Endothelial cell (in vitro differentiated cells): Measurements from ENCODE around the gene RASAL3. TPM values are rescaled to one million over a fixed set of nuclear protein-coding genes. Genes with fewer than 3 reads are reported as not detected.

ENCODE experiments used
- DNase-seq: peaks from one replicate; pipeline ENCODE4 v3.0.0; 2021; ENCODE audit warnings: low spot score
- H3K27ac Mint-ChIP-seq: one replicate; pipeline ENCODE4 v1.8.0; 2021; ENCODE audit warnings: mixed read lengths, inconsistent platforms; ENCODE audit not compliant: unreplicated experiment
- H3K27me3 Mint-ChIP-seq: one replicate; pipeline ENCODE4 v1.8.0; 2021; ENCODE audit warnings: mild to moderate bottlenecking, moderate library complexity, mixed read lengths, inconsistent platforms; ENCODE audit not compliant: unreplicated experiment
- H3K36me3 Mint-ChIP-seq: one replicate; pipeline ENCODE4 v1.8.0; 2021; ENCODE audit warnings: mild to moderate bottlenecking, low read depth, mixed read lengths, inconsistent platforms; ENCODE audit not compliant: unreplicated experiment
- H3K4me1 Mint-ChIP-seq: one replicate; pipeline ENCODE4 v1.8.0; 2021; ENCODE audit warnings: mild to moderate bottlenecking, mixed read lengths, inconsistent platforms; ENCODE audit not compliant: unreplicated experiment
- H3K4me3 Mint-ChIP-seq: one replicate; pipeline ENCODE4 v1.8.0; 2021; ENCODE audit warnings: mild to moderate bottlenecking, mixed read lengths, inconsistent platforms; ENCODE audit not compliant: unreplicated experiment
- H3K9me3 Mint-ChIP-seq: one replicate; pipeline ENCODE4 v1.8.0; 2021; ENCODE audit warnings: mixed read lengths, inconsistent platforms; ENCODE audit not compliant: unreplicated experiment
- CTCF ChIP-seq: fragments of 200-600 bp; sonication (generic); IDR thresholded peaks from one replicate; pipeline ENCODE4 v1.5.0; 2021; ENCODE audit warnings: antibody characterized with exemption; ENCODE audit not compliant: unreplicated experiment
- total RNA-seq: library from RNA; stranded (reverse); fragmentation: NEBNext Ultra II Directional; extraction: Animal tissue kit (Norgen Biotek cat#: 25700); gene quantifications from one replicate; pipeline ENCODE4 v1.2.1, GENCODE V29; 2021; ENCODE audit not compliant: unreplicated experiment

The RASAL3 gene
- total RNA-seq, 1 donor from 2014 or later: 1.5 TPM

- Mint-ChIP-seq H3K27me3 (peaks cover 24% of the 10 kb centered on the region), H3K9me3 (no peaks in the 10 kb centered on the region), H3K4me1 (peaks cover 30% of the 10 kb centered on the region), H3K27ac (peak overlapping the region; percentile 96), H3K4me3 (peak overlapping the region; percentile 99), H3K36me3 (peaks cover 24% of the 10 kb centered on the region)
- peak; percentile 96 for DNase-seq
- TF ChIP-seq CTCF: no peak
Measured at GRCh38 chr19:15432629-15433518, 31.5 kb downstream of the RASAL3 start.

- DNase-seq: no peak
- Mint-ChIP-seq H3K27me3 (peaks cover 29% of the 10 kb centered on the region), H3K9me3 (no peaks in the 10 kb centered on the region), H3K27ac (peak overlapping the region; percentile 90), H3K4me1 (peaks cover 30% of the 10 kb centered on the region), H3K36me3 (peaks cover 28% of the 10 kb centered on the region), H3K4me3 (peak overlapping the region; percentile 97)
- no peak for TF ChIP-seq CTCF
Measured at GRCh38 chr19:15432018-15432494, 32.3 kb downstream of the RASAL3 start.

DNA sequence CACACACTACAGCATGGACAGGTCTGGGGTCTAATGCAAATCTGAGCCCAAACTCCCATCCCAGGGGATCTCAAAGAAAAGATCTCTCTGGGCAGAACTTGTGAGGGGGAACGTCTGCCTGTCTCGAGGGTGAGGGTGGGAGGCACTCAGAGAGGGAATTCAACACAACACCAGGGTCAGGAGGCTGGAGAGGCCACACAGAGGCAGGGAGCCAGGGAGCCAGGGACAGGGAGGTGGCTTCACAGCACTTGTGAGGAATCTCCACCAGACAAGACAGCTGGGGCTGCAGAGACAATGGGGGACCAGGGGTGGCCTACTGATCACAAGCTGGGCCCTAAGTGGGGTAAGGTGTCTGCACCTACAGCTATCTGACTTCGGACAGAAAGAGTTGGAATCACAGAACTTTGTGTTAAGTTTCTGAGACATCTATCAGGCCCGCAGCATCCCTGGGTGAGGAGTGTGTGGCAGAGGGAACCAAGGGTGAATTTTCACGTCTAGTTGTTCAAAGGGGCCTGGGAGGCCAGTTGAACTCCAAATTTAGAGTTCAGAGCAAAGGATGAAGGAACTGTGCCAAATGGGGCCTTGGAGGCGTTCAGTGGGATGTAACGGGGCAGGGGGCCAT, 32.8 kb downstream of the RASAL3 start:
- H3K4me1 Mint-ChIP-seq: peaks cover 30% of the 10 kb centered on the region
- H3K36me3 Mint-ChIP-seq: peaks cover 30% of the 10 kb centered on the region
- TF ChIP-seq CTCF: no peak
- H3K9me3 Mint-ChIP-seq: no peaks in the 10 kb centered on the region
- H3K27ac Mint-ChIP-seq: peak overlapping the region; percentile 90
- H3K27me3 Mint-ChIP-seq: peaks cover 31% of the 10 kb centered on the region
- DNase-seq: no peak
- H3K4me3 Mint-ChIP-seq: peak overlapping the region; percentile 97

GRCh38 chr19:15430526-15431120, 33.7 kb downstream of the RASAL3 start:
- peak overlapping the region; percentile 97 for H3K4me3 Mint-ChIP-seq
- no peak for DNase-seq
- peak overlapping the region; percentile 90 for H3K27ac Mint-ChIP-seq
- H3K9me3 Mint-ChIP-seq: no peaks in the 10 kb centered on the region
- H3K36me3 Mint-ChIP-seq: peaks cover 38% of the 10 kb centered on the region
- H3K4me1 Mint-ChIP-seq: peaks cover 32% of the 10 kb centered on the region
- no peak for TF ChIP-seq CTCF
- H3K27me3 Mint-ChIP-seq: peaks cover 38% of the 10 kb centered on the region
